IMR-90 (cell line): ENCODE data around the gene PTK7. TPM values are rescaled to one million over a fixed set of nuclear protein-coding genes. Genes with fewer than 3 reads are reported as not detected.

Source experiments
- ATAC-seq: fragments of 200-7000 bp; cut with Tn5 transposase; 2 replicates; pipeline ENCODE4 v1.9.1; 2020; ENCODE audit warnings: low read depth, mild to moderate bottlenecking, moderate library complexity
- BruUV-seq: library from RNA; stranded (reverse); fragments of 400-500 nt; replicated peaks from 2 replicates; lab custom pipeline; 2021; lab: Mats Ljungman, UMichigan
- CTCF ChIA-PET: fragments of 300-600 bp; formaldehyde crosslinking; extraction: SDS; loops from one replicate; lab custom pipeline; 2021; ENCODE audit warnings: antibody characterized with exemption; lab: Yijun Ruan, JAX
- POLR2A ChIA-PET: fragments of 300-600 bp; sonication (Branson Sonifier 250); formaldehyde crosslinking; loops from one replicate; lab custom pipeline; 2022; ENCODE audit warnings: antibody characterized with exemption; ENCODE audit not compliant: unreplicated experiment; lab: Charles Lee
- DNase-seq: peaks from one replicate; pipeline ENCODE4 v3.0.0; 2013
- H2AFZ ChIP-seq: replicated peaks from 2 replicates; pipeline ENCODE3; 2013; ENCODE audit warnings: low read length, mild to moderate bottlenecking; ENCODE audit not compliant: poor library complexity
- H2AK5ac ChIP-seq: 2 replicates; pipeline ENCODE4 v1.6.1; 2013; ENCODE audit warnings: low read depth, low read length, inconsistent platforms
- H2AK9ac ChIP-seq: replicated peaks from 2 replicates; pipeline ENCODE3; 2013; ENCODE audit warnings: mild to moderate bottlenecking, low read depth, low read length, moderate library complexity; ENCODE audit not compliant: poor library complexity
- H2BK120ac ChIP-seq: 2 replicates; pipeline ENCODE4 v1.6.1; 2013; ENCODE audit warnings: low read depth, low read length, inconsistent platforms
- H2BK15ac ChIP-seq: 3 replicates; pipeline ENCODE4 v1.6.1; 2013; ENCODE audit warnings: low read depth, low read length, inconsistent platforms
- H2BK20ac ChIP-seq: 2 replicates; pipeline ENCODE4 v1.6.1; 2013; ENCODE audit warnings: low read depth, mild to moderate bottlenecking, inconsistent platforms, low read length, moderate library complexity
- H2BK5ac ChIP-seq: 2 replicates; pipeline ENCODE4 v1.6.1; 2013; ENCODE audit warnings: mild to moderate bottlenecking, low read depth, low read length, inconsistent platforms; ENCODE audit not compliant: poor library complexity, severe bottlenecking
- H3K14ac ChIP-seq: replicated peaks from 2 replicates; pipeline ENCODE4 v1.6.1; 2013; ENCODE audit warnings: low read depth, low read length, inconsistent platforms
- H3K18ac ChIP-seq: 2 replicates; pipeline ENCODE4 v1.6.1; 2013; ENCODE audit warnings: low read depth, low read length, control low read depth
- H3K23ac ChIP-seq: 2 replicates; pipeline ENCODE4 v1.6.1; 2013; ENCODE audit warnings: low read depth, low read length, inconsistent platforms
- H3K27ac ChIP-seq: 2 replicates; pipeline ENCODE4 v1.5.1; 2013; ENCODE audit warnings: mild to moderate bottlenecking, control low read depth, low read length; ENCODE audit not compliant: insufficient read depth
- H3K27me3 ChIP-seq: 2 replicates; pipeline ENCODE4 v1.6.1; 2013; ENCODE audit warnings: low read length; ENCODE audit not compliant: control insufficient read depth, insufficient read depth
- H3K36me3 ChIP-seq: 2 replicates; pipeline ENCODE4 v1.6.1; 2013; ENCODE audit warnings: low read length, mixed read lengths; ENCODE audit not compliant: control insufficient read depth, insufficient read depth
- H3K4ac ChIP-seq: 2 replicates; pipeline ENCODE4 v1.6.1; 2013; ENCODE audit warnings: low read depth, low read length, inconsistent platforms
- H3K4me1 ChIP-seq: 2 replicates; pipeline ENCODE4 v1.6.1; 2013; ENCODE audit warnings: low read length, mixed read lengths; ENCODE audit not compliant: control insufficient read depth, insufficient read depth
- H3K4me2 ChIP-seq: 2 replicates; pipeline ENCODE4 v1.6.1; 2013; ENCODE audit warnings: low read depth, mild to moderate bottlenecking, control low read depth, low read length, moderate library complexity
- H3K4me3 ChIP-seq: 2 replicates; pipeline ENCODE4 v1.5.1; 2013; ENCODE audit warnings: low read depth, mild to moderate bottlenecking, control low read depth, low read length, moderate library complexity; ENCODE audit not compliant: insufficient read depth
- H3K56ac ChIP-seq: 2 replicates; pipeline ENCODE4 v1.6.1; 2013; ENCODE audit warnings: low read length, inconsistent platforms; ENCODE audit not compliant: insufficient read depth; ENCODE audit errors: extremely low read depth
- H3K79me1 ChIP-seq, 2 experiments: 2 replicates each; pipeline ENCODE4 v1.6.1; 2013; ENCODE audit warnings: low read length in 2 of 2, inconsistent platforms in 1 of 2, low read depth in 1 of 2
- H3K9ac ChIP-seq: 2 replicates; pipeline ENCODE4 v1.6.1; 2013; ENCODE audit warnings: low read depth, low read length, control low read depth
- H3K9me1 ChIP-seq: 2 replicates; pipeline ENCODE4 v1.6.1; 2013; ENCODE audit warnings: low read length, inconsistent platforms; ENCODE audit not compliant: insufficient read depth
- H3K9me3 ChIP-seq: 2 replicates; pipeline ENCODE4 v1.6.1; 2013; ENCODE audit warnings: low read length; ENCODE audit not compliant: control insufficient read depth, insufficient read depth
- H4K20me1 ChIP-seq: 2 replicates; pipeline ENCODE4 v1.6.1; 2013; ENCODE audit warnings: low read length, inconsistent platforms; ENCODE audit not compliant: insufficient read depth
- H4K5ac ChIP-seq: 2 replicates; pipeline ENCODE4 v1.6.1; 2013; ENCODE audit warnings: mild to moderate bottlenecking, low read depth, low read length, control low read depth
- H4K8ac ChIP-seq, 2 experiments: 2 replicates each; pipeline ENCODE4 v1.6.1; 2013; ENCODE audit warnings: low read depth in 2 of 2, low read length in 2 of 2, control low read depth in 1 of 2, inconsistent platforms in 1 of 2
- H4K91ac ChIP-seq: 2 replicates; pipeline ENCODE4 v1.6.1; 2013; ENCODE audit warnings: low read depth, low read length, inconsistent platforms; ENCODE audit not compliant: insufficient read depth
- MAFK ChIP-seq: IDR thresholded peaks from 2 replicates; pipeline ENCODE4 v1.6.1; 2012; ENCODE audit warnings: low read depth, low read length, improper control_type of control experiment
- WGBS, 2 experiments: methylation state at CpG; one replicate each; pipeline versions ENCODE4 v1.1.5 to v1.1.7; 2013; ENCODE audit warnings: missing lambda C conversion rate in 2 of 2; ENCODE audit not compliant: insufficient read length in 1 of 2; ENCODE audit errors: extremely low coverage in 2 of 2; 5-methylcytosine and 5-hydroxymethylcytosine counted together
- dilution Hi-C: fragments of 300-500 bp; cut with HindIII; formaldehyde crosslinking; loops from one replicate; pipeline ENCODE4 v1.14.3; 2018; ENCODE audit warnings: low sequenced_read_pairs; ENCODE audit not compliant: unreplicated experiment
- in situ Hi-C: fragments of 300-500 bp; cut with MboI; formaldehyde crosslinking; loops from 3 replicates; pipeline ENCODE4 v1.14.3; 2019; ENCODE audit warnings: low sequenced_read_pairs, inconsistent platforms, mixed read lengths
- intact Hi-C: fragments of 100-400 bp; cut with micrococcal nuclease; formaldehyde crosslinking; loops from 2 replicates; pipeline ENCODE4 v1.10.0; 2022
- polyA plus RNA-seq, 3 experiments: library from polyadenylated mRNA; depleted of rRNA; stranded (reverse); fragments of >200 nt; gene quantifications; 2 replicates each; pipeline ENCODE4 v1.2.3, GENCODE V29; 2012; ENCODE audit warnings: low replicate concordance in 1 of 3
- total RNA-seq: library from RNA; depleted of rRNA; stranded (reverse); fragments of >200 nt; gene quantifications from 2 replicates; pipeline ENCODE4 v1.2.3, GENCODE V29; 2012

The PTK7 gene
- total and polyA plus RNA-seq, 2 of the 4 experiments (the other 2 are of a cell fraction), result 47.1 to 142 TPM

DNA sequence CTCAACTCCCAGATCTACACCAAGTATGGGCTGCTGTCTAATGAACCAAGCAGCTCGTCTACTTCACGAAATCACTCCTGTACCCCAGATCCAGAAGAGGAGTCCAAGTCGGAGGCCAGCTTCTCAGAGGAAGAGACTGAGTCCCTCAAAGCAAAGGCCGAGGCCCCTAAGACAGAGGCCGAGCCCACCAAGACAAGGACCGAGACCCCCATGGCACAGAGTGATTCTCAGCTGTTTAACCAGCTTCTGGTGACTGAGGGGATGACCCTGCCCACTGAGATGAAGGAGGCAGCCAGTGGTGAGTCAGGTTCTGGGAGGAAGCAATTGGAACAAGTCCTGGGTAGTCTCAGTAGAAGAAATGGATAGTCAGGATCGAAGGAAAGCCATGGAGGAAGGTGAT is 111.7 kb downstream of the PTK7 start:
- TF ChIP-seq MAFK, result no peak

More for the DNA sequence above, 111.7 kb downstream of the PTK7 start:
- no CpG with 5 or more reads among the region's 7 CpGs for WGBS, 2 experiments
- Histone ChIP-seq H2BK120ac (no peak overlapping the region), H2AK9ac (no peak overlapping the region), H3K9me3 (no peaks in the 10 kb centered on the region), H3K4me3 (no peak overlapping the region), H2BK20ac (no peak overlapping the region), H3K9ac (no peak overlapping the region), H3K27ac (no peak overlapping the region), H4K8ac (no peak overlapping the region), H3K18ac (no peak overlapping the region), H3K23ac (no peak overlapping the region), H3K14ac (no peak overlapping the region), H3K9me1 (no peaks in the 10 kb centered on the region; the same call in 1 of the 2 replicates), H2BK15ac (no peak overlapping the region), H4K5ac (no peak overlapping the region), H3K27me3 (no peaks in the 10 kb centered on the region), H2BK5ac (no peak overlapping the region), H3K36me3 (peaks cover 42% of the 10 kb centered on the region), H3K4ac (no peak overlapping the region), H3K56ac (no peak overlapping the region), H3K4me2 (no peak overlapping the region), H2AK5ac (no peak overlapping the region), H2AFZ (no peak overlapping the region), H4K20me1 (no peaks in the 10 kb centered on the region), H3K4me1 (no peaks in the 10 kb centered on the region), H3K79me1 (peaks cover 3 to 14% of the 10 kb centered on the region in 2 experiments; a peak in 3 of 4 replicates), H4K91ac (no peak overlapping the region)
- ATAC-seq (no peak), DNase-seq (no peak)
- POLR2A ChIA-PET, result no interaction called here
- CTCF ChIA-PET, result no interaction called here
- in situ Hi-C loops (no loop called here), dilution Hi-C loops (no loop called here), intact Hi-C loops (no loop called here)
- no TSS peak for BruUV-seq
